NT2/D1 (cell line): ENCODE results near the gene BCORL1.

Source experiments
- SUZ12 ChIP-seq: IDR thresholded peaks from 2 replicates; pipeline ENCODE4 v1.6.1; 2011; ENCODE audit not compliant: insufficient read length, insufficient read depth; ENCODE audit errors: extremely low read depth
- YY1 ChIP-seq: IDR thresholded peaks from 2 replicates; pipeline ENCODE4 v1.6.1; 2011; ENCODE audit not compliant: insufficient read length, insufficient read depth
- ZNF274 ChIP-seq: IDR thresholded peaks from 2 replicates; pipeline ENCODE4 v1.6.1; 2011; ENCODE audit warnings: mild to moderate bottlenecking, low read depth, low read length

DNA sequence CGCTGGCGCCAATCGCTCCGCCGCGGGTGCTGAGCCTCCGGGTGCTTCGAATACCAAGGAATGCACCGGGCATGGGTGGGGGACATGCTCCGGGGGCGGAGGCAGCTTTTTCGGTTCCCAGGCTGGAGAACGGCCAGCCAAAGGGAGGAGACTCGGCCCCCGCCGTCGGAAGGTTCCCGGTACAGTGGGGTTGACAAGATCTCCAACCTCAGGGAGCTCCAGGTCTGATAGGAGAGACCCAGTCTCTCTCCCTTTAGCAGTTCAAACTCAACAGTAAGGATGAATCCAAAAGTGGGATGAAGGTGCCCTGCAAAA lies 29.1 kb upstream of the BCORL1 start:
- TF ChIP-seq SUZ12: no peak
- TF ChIP-seq YY1: no peak
- no peak for TF ChIP-seq ZNF274
